Natural killer cell (primary cell): ENCODE measurements around the gene BMP8A. TPM values are rescaled to one million over a fixed set of nuclear protein-coding genes. Genes with fewer than 3 reads are reported as not detected.
A peak's percentile ranks its signal among the peaks of the same experiment; 100 is the strongest.

Source experiments
- ATAC-seq, 3 donors: fragments of 150-1000 bp in 2 of 3; fragments of 200-7000 bp in 1 of 3; cut with Tn5 transposase; 1 replicate in 1 of 3; 2 replicates in 2 of 3; pipeline ENCODE4 v1.10.0; 2021; ENCODE audit warnings: mild to moderate bottlenecking in 2 of 3, moderate library complexity in 2 of 3
- DNase-seq, 2 donors: peaks; one replicate each; pipeline versions ENCODE4 v3.0.0 to v3.0.0-alpha.2; 2013 to 2021; ENCODE audit warnings: mixed read lengths in 1 of 2
- H3K27ac ChIP-seq: one replicate; pipeline ENCODE4 v1.5.1; 2013; ENCODE audit warnings: mild to moderate bottlenecking, low read length
- H3K27me3 ChIP-seq: one replicate; pipeline ENCODE4 v1.6.1; 2013; ENCODE audit warnings: low read length; ENCODE audit not compliant: control insufficient read depth, insufficient read depth
- H3K36me3 ChIP-seq: one replicate; pipeline ENCODE4 v1.6.1; 2013; ENCODE audit warnings: low read length; ENCODE audit not compliant: control insufficient read depth, insufficient read depth
- H3K4me1 ChIP-seq: one replicate; pipeline ENCODE4 v1.6.1; 2013; ENCODE audit warnings: low read length; ENCODE audit not compliant: control insufficient read depth, insufficient read depth
- H3K4me3 ChIP-seq: one replicate; pipeline ENCODE4 v1.5.1; 2013; ENCODE audit warnings: low read length
- H3K9me3 ChIP-seq: one replicate; pipeline ENCODE4 v1.6.1; 2013; ENCODE audit warnings: low read length; ENCODE audit not compliant: control insufficient read depth, insufficient read depth
- H3K27ac Mint-ChIP-seq, 2 donors: one replicate each; pipeline ENCODE4 v1.8.0; 2022; ENCODE audit warnings: mild to moderate bottlenecking in 2 of 2, mixed read lengths in 2 of 2, moderate library complexity in 1 of 2
- H3K27me3 Mint-ChIP-seq, 2 donors: one replicate each; pipeline ENCODE4 v1.8.0; 2022; ENCODE audit warnings: low read depth in 2 of 2, mixed read lengths in 2 of 2
- H3K36me3 Mint-ChIP-seq: one replicate; pipeline ENCODE4 v1.8.0; 2022; ENCODE audit warnings: mixed read lengths
- H3K4me1 Mint-ChIP-seq, 2 donors: one replicate each; pipeline ENCODE4 v1.8.0; 2022; ENCODE audit warnings: mixed read lengths in 2 of 2
- H3K4me3 Mint-ChIP-seq: one replicate; pipeline ENCODE4 v1.8.0; 2022; ENCODE audit warnings: mild to moderate bottlenecking, moderate library complexity, mixed read lengths
- H3K9me3 Mint-ChIP-seq, 2 donors: one replicate each; pipeline ENCODE4 v1.8.0; 2022; ENCODE audit warnings: mixed read lengths in 2 of 2
- CTCF ChIP-seq: fragments of 200-600 bp; IDR thresholded peaks from one replicate; pipeline ENCODE4 v1.8.0; 2022; ENCODE audit warnings: antibody characterized with exemption
- WGBS: methylation state at CpG from one replicate; pipeline ENCODE4 v1.1.7; 2013; ENCODE audit warnings: missing lambda C conversion rate; ENCODE audit not compliant: insufficient coverage; 5-methylcytosine and 5-hydroxymethylcytosine counted together
- intact Hi-C: fragments of 100-400 bp; cut with micrococcal nuclease; formaldehyde crosslinking; loops from one replicate; pipeline ENCODE4 v1.14.2; 2022
- total RNA-seq, 4 donors: library from RNA; stranded (reverse); fragments of 120-200 nt in 1 of 4; gene quantifications; one replicate each; pipeline versions ENCODE4 v1.2.3 to v1.2.4, GENCODE V29; 2013 to 2022

The BMP8A gene, protein sequence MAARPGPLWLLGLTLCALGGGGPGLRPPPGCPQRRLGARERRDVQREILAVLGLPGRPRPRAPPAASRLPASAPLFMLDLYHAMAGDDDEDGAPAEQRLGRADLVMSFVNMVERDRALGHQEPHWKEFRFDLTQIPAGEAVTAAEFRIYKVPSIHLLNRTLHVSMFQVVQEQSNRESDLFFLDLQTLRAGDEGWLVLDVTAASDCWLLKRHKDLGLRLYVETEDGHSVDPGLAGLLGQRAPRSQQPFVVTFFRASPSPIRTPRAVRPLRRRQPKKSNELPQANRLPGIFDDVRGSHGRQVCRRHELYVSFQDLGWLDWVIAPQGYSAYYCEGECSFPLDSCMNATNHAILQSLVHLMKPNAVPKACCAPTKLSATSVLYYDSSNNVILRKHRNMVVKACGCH
- total RNA-seq = 1 to 10 TPM in 1 of 3 donors, under 1 TPM in 2; 0.29 to 1.6 (median 0.40) TPM
- 0.09 TPM for total RNA-seq (2013)

GRCh38 chr1:39491146-39491921 is at the start of gene BMP8A:
Gene BMP8A, plus strand, starts transcription at chr1:39491636. Its CDS starts 356 bp downstream, at chr1:39491992.
- Mint-ChIP-seq H3K9me3 (no peaks in the 10 kb centered on the region), H3K4me3 (peak within 1 kb of the TSS; percentile 79), H3K4me1 (peaks cover 5 to 11% of the 10 kb centered on the region in 2 donors), H3K27me3 (peaks cover 6 to 16% of the 10 kb centered on the region in 2 donors), H3K36me3 (no peaks in the 10 kb centered on the region), H3K27ac (peak within 1 kb of the TSS; percentile 53 to 68)
- Histone ChIP-seq H3K27me3 (peaks cover 3% of the 10 kb centered on the region), H3K4me1 (peaks cover 12% of the 10 kb centered on the region), H3K36me3 (peaks cover 10% of the 10 kb centered on the region), H3K9me3 (no peaks in the 10 kb centered on the region), H3K27ac (no peak within 1 kb of the TSS), H3K4me3 (peak within 1 kb of the TSS; percentile 11)
- TF ChIP-seq CTCF = no peak
- peak; percentile 76 to 85 for DNase-seq
- ATAC-seq = peak; percentile 91
- WGBS = under 1% methylated on average over 112 of the region's 112 CpGs
- intact Hi-C loops = no loop called here

GRCh38 chr1:39441797-39442196 is 49.6 kb upstream of the BMP8A start:
- Mint-ChIP-seq H3K27ac (peak overlapping the region; percentile 11 to 58), H3K4me1 (peaks cover 0 to 6% of the 10 kb centered on the region in 2 donors), H3K4me3 (no peak overlapping the region), H3K9me3 (no peaks in the 10 kb centered on the region), H3K36me3 (peaks cover 47% of the 10 kb centered on the region), H3K27me3 (no peaks in the 10 kb centered on the region)
- Histone ChIP-seq H3K36me3 (peaks cover 85% of the 10 kb centered on the region), H3K9me3 (no peaks in the 10 kb centered on the region), H3K4me1 (no peaks in the 10 kb centered on the region), H3K27ac (no peak overlapping the region), H3K27me3 (no peaks in the 10 kb centered on the region), H3K4me3 (no peak overlapping the region)
- intact Hi-C loops = no loop called here
- ATAC-seq = no peak
- DNase-seq = no peak
- no peak for TF ChIP-seq CTCF

DNA sequence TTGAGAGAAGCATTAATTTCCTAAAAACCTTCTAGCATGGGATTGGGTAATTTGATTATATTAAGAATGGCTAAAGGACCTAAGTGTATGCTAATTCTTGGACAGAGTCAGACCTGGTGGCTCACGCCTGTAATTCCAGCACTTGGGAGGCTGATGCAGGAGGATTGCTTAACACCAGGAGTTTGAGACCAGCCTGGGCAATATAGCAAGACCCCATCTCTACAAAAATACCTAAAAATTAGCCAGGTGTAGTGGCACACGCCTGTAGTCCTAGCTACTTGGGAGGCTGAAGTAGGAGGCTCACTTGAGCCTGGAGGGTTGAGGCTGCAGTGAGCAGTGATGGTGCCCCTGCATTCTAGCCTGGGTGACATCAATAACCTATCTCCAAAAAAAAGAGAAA is 45.9 kb upstream of the BMP8A start:
- no peaks in the 10 kb centered on the region for H3K27me3 Mint-ChIP-seq
- no peak for TF ChIP-seq CTCF

More for the DNA sequence above, 45.9 kb upstream of the BMP8A start:
- H3K9me3 ChIP-seq = no peaks in the 10 kb centered on the region
- Mint-ChIP-seq H3K4me1 (peaks cover 0 to 6% of the 10 kb centered on the region in 2 donors), H3K9me3 (no peaks in the 10 kb centered on the region), H3K27ac (peak overlapping the region; percentile 58 to 59), H3K36me3 (peaks cover 48% of the 10 kb centered on the region), H3K4me3 (no peak overlapping the region)
- H3K4me1 ChIP-seq = no peaks in the 10 kb centered on the region
- no peak for DNase-seq
- WGBS = 100% methylated on average over 2 of the region's 2 CpGs
- peaks cover 86% of the 10 kb centered on the region for H3K36me3 ChIP-seq
- intact Hi-C loops = no loop called here
- no peak for ATAC-seq
- no peak overlapping the region for H3K4me3 ChIP-seq
- no peaks in the 10 kb centered on the region for H3K27me3 ChIP-seq
- H3K27ac ChIP-seq = no peak overlapping the region
